NCI-H2107 (cell line): ENCODE results near the gene TIAM2.

Experiments used
- DNase-seq: peaks from one replicate; lab custom pipeline; 2025; lab: John Stamatoyannopoulos, UW

Gene TIAM2

DNA sequence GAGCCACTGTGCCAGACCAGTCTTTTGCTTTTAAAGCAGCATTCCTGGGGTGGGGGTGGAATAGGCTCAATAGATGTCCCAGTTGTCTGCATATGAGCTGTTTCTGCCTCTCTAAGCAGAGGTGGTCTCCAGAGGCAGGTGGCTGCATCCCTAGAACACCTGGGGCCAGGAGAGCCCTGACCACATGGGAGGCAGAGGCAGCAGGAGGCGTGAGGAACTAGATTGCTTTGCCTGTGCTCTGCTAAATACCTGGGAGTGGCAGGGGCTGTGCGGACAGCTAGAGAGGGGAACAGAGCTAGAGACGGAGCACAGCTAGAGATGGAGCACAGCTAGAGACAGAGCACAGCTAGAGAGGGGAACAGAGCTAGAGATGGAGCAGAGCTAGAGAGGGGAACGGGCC lies 239.6 kb downstream of the TIAM2 start:
- no peak for DNase-seq

DNA sequence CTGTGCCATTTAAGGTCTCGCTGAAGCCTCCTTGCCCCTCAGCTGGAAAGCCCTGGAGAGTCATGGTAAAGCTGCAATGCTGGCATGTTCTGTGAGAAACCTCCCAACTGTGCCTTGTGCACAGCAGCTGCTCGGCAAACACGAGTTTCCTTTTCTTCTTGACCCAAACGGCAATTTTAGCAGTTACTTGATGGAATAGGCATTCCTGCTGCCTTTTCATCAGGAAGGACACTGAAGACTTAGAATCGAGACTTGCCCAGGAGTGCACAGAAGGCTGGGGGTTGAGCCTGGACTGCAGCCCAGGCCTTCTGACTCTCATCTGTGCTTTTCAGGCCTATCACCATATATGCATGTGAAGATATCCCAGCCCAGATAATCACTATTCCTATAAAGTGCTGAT lies 240.0 kb downstream of the TIAM2 start:
- no peak for DNase-seq

DNA sequence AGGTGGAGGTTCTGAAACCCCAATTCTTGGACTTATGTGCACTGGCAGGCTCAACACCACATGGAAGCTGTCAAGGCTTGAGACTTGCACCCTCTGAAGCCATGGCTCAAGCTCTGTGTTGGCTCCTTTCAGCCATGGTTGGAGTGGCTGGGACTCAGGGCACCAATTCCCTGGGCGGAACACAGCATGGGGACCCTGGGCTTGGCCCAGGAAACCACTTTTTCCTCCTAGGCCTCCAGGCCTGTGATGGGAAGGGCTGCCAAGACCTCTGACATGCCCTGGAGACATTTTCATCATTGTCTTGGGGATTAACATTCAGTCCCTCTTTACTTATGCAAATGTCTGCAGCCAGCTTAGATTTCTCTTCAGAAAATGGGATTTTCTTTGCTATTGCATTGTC lies 242.5 kb downstream of the TIAM2 start:
- DNase-seq = no peak

DNA sequence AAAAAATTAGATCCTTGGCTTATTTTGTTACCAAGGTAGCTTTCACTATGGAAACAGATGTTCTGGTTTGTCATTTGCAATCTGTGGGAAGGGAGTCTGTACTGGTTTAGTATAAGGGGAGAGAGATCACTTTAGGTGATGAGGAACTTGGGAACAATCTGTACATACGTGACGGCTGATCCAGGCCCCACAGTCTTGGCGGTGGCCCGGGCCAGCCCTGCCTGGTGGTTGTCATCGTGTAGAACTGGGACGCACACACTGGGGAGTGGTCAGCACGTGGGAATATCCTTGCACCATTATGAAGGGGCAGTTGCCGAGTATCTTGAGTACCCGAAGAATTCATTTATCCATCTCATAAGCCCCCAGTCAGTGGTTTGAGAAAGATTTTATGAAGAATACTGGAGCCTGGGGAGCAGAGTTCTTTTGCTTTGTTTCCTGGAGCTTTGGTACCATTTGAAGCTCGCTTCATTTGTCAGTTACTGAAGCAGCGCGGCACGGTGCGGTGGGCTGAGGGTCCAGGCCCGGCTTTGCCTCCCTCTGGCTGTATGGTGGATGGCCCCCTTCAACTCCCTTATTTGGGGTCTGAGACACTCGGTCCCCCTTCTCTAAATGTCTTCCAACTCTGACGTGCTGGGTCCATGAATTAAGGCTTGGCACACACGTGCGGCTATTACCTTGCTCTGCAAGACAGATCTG lies 245.9 kb downstream of the TIAM2 start:
- DNase-seq = no peak

DNA sequence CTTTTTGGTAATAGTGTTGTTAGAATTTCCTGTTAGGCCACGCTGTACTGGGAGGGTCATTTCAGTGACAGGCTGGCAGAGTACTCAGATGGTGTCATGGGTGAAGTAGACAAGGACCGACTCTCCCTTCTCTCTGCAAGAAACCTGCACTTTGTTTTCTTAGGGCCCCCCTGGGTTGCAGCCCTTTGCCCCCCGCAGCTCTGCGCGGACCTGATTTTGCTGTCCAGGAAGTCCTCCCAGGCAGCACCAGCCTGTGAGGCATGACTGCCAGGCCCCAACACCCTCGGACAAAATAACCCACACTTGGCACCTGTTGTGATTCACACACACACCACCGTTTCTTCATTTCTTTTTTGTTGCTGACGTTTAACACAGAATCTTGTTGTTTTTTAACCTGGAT lies 246.9 kb downstream of the TIAM2 start:
- DNase-seq = no peak

DNA sequence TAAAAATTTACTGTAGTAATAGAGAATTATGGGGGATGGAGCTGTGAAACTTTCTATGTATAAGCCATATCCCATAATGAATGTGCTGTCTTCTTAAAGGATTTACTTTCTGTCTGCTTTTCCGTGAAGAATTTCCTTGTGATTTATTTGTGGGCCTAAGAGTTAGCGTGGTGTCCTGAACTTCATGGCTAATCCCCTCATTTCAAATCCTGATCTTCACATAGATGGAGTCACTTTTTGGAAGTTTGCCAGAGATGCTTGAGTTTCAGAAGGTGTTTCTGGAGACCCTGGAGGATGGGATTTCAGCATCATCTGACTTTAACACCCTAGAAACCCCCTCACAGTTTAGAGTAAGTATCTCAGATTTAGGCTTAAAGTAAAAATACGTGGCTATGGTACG lies 249.3 kb downstream of the TIAM2 start:
- DNase-seq = no peak

DNA sequence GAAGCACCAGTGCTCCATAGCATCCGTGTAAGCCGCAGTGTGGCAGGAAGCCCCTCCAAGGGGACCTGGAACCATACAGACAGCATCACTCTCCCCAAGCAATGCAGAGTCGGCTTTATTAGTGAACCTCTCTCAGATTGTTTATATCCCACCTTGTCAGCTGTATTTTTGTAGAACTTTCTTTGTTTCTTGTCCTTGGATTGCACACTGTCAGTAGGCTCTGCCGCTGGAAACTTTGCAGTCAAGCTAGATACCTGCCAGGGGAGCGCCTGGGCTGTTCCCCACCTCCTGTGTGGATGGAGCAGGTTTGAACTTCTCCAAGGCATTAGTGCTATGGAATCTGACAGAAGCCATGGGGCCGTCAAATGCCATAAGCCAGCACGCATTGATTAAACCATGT lies 250.1 kb downstream of the TIAM2 start:
- no peak for DNase-seq

DNA sequence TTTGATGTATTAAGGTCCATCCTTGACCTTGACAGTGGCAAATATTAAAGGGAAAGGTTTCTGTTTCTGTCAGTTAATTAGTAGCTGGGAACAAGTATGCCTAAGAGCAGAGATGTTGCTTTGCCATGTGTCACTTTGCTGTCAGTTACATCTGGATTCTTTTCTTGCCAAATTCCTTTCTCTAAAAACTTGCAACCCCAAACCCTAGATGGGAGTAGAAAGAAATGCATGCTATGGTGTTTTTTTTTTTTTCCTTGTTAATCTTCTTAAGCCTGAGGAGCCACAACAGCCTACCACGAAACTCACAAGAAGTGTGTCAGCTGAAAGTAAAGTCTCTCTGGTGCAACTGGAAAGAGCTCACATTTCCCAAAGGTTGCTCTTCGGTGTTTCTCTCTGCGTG lies 250.7 kb downstream of the TIAM2 start:
- DNase-seq = no peak

DNA sequence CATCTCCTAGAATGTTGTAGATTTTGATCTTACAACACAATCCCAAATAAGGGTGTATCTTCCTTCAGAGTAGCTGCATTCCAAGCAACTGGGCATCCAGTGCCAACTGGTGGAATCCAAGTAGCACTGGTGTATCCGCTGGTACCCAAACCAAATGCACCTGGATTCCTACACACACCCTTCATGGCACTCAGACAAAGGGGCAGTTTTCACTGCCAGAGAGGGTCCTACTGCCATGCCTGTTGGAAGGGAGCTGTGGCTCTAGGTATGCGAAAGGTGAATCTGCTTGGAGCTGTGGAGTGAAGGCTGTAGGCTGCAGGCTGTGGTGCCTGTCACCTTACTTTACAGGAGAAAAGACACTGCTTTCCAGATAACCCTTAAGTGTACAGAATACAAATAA lies 251.7 kb downstream of the TIAM2 start:
- no peak for DNase-seq

GRCh38 chr6:155247618-155248007 lies 252.5 kb downstream of the TIAM2 start:
- DNase-seq = no peak

GRCh38 chr6:155248008-155249001 lies 253.2 kb downstream of the TIAM2 start:
- no peak for DNase-seq

GRCh38 chr6:155250701-155251381 lies 255.7 kb downstream of the TIAM2 start:
- no peak for DNase-seq

DNA sequence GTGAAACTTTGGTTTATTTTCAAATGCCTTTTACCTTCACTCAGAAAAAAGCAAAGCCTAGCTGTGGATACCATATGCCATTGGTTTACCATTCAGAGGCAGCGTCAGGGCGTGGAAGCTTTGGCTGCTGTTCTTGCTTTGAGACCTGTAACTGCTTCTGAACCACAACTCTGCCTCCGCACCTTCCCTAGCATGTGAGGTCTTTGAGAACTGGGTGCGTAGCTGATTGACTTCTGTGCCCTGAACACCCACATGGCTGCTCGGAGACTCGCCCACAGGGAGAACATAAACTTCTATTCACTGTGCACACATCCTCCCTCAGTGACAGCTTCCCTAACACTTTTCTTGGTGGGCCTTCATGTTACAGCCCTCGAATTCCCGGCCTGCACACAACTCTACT lies 257.5 kb downstream of the TIAM2 start:
- no peak for DNase-seq

DNA sequence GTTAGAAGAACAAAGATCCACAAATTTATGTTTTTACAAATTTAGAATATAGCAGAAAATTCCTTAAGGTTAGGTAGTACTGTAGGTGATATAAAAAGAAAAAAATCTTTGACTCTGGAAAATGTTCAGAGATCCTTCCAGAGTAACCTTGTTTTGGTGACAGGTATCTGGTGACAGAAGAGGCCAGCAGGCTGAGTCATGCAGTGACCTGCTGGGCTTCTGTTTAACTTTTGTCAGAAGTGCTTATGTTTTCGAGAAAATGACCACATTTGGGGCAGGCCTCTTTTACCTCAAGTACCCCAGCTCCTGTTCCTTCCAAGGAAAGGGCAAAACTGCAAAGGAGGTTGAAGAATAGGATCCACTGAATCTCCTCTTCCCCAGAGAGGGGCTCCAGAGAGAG lies 258.2 kb downstream of the TIAM2 start:
- no peak for DNase-seq

- no peak for DNase-seq
Measured at GRCh38 chr6:155254139-155254538, 259.0 kb downstream of the TIAM2 start.

GRCh38 chr6:155256122-155256795 lies 261.1 kb downstream of the TIAM2 start:
- DNase-seq = no peak

GRCh38 chr6:155257796-155258195 lies 262.7 kb downstream of the TIAM2 start:
- DNase-seq = no peak

DNA sequence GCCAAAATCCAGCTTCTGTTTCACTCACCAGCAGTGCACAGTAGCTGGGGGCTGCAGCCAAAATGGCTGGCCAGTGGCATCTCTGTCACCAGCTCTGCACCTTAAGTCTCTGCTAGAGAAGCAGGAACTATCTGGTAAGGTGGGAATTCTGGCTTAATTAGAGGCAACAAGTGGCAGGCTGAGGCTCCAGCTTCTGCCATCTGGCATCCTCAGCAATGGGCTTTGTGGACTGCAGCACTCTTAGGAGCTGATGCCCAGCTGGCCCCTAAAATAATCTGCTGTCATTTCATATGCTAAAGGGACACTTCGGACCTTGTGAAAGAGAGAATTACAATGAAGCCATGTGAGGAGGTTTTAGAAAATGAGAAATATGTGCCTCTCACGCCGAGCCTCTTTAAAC lies 264.1 kb downstream of the TIAM2 start:
- no peak for DNase-seq

- DNase-seq = no peak
Measured at GRCh38 chr6:155259897-155260296, 264.8 kb downstream of the TIAM2 start.

GRCh38 chr6:155260686-155261085 lies 265.6 kb downstream of the TIAM2 start:
- no peak for DNase-seq

GRCh38 chr6:155261111-155261900 lies 266.2 kb downstream of the TIAM2 start:
- DNase-seq = no peak
